Activated CD8-positive, alpha-beta memory T cell treated with anti-CD3 and anti-CD28 coated beads, Interleukin-2, amount 50 U/mL, for 4 hours (primary cell): Measurements from ENCODE around the gene PIK3R5.

ENCODE experiments used
- DNase-seq: peaks from one replicate; pipeline ENCODE4 v3.0.0-alpha.2; 2020

Gene PIK3R5

GRCh38 chr17:8922451-8922850 lies 43.1 kb downstream of the PIK3R5 start:
- DNase-seq = no peak

GRCh38 chr17:8921147-8921546 lies 44.4 kb downstream of the PIK3R5 start:
- no peak for DNase-seq

GRCh38 chr17:8918807-8919465 lies 46.6 kb downstream of the PIK3R5 start:
- DNase-seq = no peak

- DNase-seq = no peak
These were observed 49.0 kb downstream of the PIK3R5 start for GRCh38 chr17:8916466-8916865.

GRCh38 chr17:8914554-8914953 lies 51.0 kb downstream of the PIK3R5 start:
- DNase-seq = no peak

- no peak for DNase-seq
These were observed 51.6 kb downstream of the PIK3R5 start for GRCh38 chr17:8913879-8914278.

- no peak for DNase-seq
These were observed 52.4 kb downstream of the PIK3R5 start for GRCh38 chr17:8913091-8913490.

- no peak for DNase-seq
These were observed 53.2 kb downstream of the PIK3R5 start for GRCh38 chr17:8912084-8912981.

- DNase-seq = no peak
These were observed 54.4 kb downstream of the PIK3R5 start for GRCh38 chr17:8910969-8911604.

- no peak for DNase-seq
These were observed 55.8 kb downstream of the PIK3R5 start for GRCh38 chr17:8909586-8910270.

- no peak for DNase-seq
These were observed 60.2 kb downstream of the PIK3R5 start for GRCh38 chr17:8905331-8905730.

- no peak for DNase-seq
These were observed 60.8 kb downstream of the PIK3R5 start for GRCh38 chr17:8904686-8905085.

GRCh38 chr17:8904201-8904600 lies 61.3 kb downstream of the PIK3R5 start:
- no peak for DNase-seq

GRCh38 chr17:8900626-8901585 lies 64.6 kb downstream of the PIK3R5 start:
- no peak for DNase-seq

GRCh38 chr17:8900207-8900606 lies 65.3 kb downstream of the PIK3R5 start:
- no peak for DNase-seq

GRCh38 chr17:8898636-8899035 lies 66.9 kb downstream of the PIK3R5 start:
- no peak for DNase-seq

GRCh38 chr17:8898126-8898525 lies 67.4 kb downstream of the PIK3R5 start:
- no peak for DNase-seq

GRCh38 chr17:8896641-8897635 lies 68.6 kb downstream of the PIK3R5 start:
- peak; percentile 10 for DNase-seq

- peak; percentile 8 for DNase-seq
These were observed 69.4 kb downstream of the PIK3R5 start for GRCh38 chr17:8896087-8896486.
